VCaP (cell line): ENCODE results near the gene TMEM170A.
"Not testable (repeated sequence)": the region's sequence is repeated elsewhere in the genome, so short reads cannot be mapped to it uniquely, and the experiment has no call there.

ENCODE experiments used
- H3K27ac ChIP-seq: fragments of 450-650 bp; 2 replicates; pipeline ENCODE4 v1.5.1; 2017
- TF ChIP-seq, protein P1 (sequence below): fragments of 450-650 bp; conservative IDR thresholded peaks from 2 replicates; pipeline ENCODE4 v1.5.1; 2017; ENCODE audit warnings: mild to moderate bottlenecking, moderate library complexity

TMEM170A gene, protein sequence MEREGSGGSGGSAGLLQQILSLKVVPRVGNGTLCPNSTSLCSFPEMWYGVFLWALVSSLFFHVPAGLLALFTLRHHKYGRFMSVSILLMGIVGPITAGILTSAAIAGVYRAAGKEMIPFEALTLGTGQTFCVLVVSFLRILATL

DNA sequence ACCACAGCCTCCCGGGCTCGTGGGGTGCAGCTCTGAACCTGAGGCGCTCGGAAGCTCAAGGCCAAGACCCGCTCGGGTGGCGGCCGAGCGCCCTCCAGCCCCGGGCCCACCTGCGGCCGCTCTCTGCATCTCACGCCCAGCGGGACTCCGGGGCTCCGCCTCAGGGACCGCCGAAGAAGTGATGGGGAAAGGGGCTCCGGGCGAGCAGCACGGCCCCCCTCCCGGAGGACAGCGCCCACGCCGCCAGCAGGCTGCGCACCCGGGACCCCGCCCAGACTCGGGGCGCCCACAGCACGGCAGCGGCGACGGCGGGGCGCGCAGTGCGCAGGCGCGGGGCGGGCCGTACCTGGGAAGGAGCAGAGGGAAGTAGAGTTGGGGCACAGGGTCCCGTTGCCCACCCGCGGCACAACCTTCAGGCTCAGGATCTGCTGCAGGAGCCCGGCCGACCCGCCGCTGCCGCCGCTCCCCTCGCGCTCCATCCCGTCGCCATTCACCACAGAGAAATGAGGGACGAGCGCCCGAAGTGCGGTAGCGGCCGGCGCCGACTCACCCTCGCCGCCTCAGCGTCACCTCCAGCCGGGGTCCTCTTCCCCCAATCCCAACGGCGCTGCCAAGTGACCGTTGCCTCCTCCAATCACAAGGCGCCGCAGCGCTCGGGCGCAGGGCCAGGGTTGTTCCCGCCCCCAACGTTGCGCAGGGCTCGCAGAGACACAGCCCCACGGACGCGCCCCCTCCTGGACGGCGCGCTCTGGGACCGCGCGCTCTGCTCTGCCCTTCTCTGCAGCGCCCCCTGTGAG is at the start of gene TMEM170A:
TMEM170A (minus strand) TSS at position 568 of the 797 bp plus-strand sequence; CDS start at position 479, 89 bp downstream.
- TF ChIP-seq, protein P1, sequence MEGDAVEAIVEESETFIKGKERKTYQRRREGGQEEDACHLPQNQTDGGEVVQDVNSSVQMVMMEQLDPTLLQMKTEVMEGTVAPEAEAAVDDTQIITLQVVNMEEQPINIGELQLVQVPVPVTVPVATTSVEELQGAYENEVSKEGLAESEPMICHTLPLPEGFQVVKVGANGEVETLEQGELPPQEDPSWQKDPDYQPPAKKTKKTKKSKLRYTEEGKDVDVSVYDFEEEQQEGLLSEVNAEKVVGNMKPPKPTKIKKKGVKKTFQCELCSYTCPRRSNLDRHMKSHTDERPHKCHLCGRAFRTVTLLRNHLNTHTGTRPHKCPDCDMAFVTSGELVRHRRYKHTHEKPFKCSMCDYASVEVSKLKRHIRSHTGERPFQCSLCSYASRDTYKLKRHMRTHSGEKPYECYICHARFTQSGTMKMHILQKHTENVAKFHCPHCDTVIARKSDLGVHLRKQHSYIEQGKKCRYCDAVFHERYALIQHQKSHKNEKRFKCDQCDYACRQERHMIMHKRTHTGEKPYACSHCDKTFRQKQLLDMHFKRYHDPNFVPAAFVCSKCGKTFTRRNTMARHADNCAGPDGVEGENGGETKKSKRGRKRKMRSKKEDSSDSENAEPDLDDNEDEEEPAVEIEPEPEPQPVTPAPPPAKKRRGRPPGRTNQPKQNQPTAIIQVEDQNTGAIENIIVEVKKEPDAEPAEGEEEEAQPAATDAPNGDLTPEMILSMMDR = peak; percentile 97
- peak within 1 kb of the TSS; percentile 82 for H3K27ac ChIP-seq

DNA sequence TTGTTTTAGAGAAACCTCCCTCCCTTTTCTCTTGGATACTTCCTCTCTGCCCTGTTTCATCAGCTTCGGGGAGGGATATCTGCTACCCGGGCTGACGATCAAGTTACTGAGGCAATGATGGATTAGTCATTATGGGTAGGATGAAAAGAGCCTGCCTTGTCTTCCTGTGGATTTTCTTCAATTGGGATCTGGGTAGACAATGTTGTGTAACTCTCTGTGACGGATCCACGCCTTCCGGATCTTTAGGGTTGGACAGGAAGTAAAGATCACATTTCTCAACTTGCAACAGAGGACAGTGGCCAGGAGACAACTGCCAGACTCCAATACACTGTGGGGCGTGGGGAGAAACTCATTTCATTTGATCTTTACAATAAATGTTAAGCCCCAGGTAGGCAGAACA is 42.1 kb upstream of the TMEM170A start:
- no peak overlapping the region for H3K27ac ChIP-seq
- TF ChIP-seq, protein P1 = no peak

DNA sequence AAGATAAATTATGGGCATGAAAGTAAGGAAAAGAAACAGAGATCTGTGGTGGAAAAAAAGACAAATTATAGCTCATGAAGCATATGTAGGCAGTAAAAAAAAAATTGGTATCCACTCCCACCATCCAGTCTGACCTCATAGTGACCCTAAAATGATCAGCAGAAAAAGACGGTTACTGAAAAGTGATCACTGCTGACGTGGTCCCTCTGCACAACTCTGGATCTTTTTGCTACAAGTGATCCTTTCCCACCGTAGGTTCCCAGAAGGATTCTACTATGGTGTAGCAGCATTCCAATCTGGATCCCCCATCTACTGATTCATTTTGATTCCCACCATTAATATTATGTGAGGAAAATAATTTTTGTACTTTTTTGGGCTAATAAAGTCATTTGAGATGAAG is 41.6 kb upstream of the TMEM170A start:
- no peak overlapping the region for H3K27ac ChIP-seq
- TF ChIP-seq, protein P1 = no peak

DNA sequence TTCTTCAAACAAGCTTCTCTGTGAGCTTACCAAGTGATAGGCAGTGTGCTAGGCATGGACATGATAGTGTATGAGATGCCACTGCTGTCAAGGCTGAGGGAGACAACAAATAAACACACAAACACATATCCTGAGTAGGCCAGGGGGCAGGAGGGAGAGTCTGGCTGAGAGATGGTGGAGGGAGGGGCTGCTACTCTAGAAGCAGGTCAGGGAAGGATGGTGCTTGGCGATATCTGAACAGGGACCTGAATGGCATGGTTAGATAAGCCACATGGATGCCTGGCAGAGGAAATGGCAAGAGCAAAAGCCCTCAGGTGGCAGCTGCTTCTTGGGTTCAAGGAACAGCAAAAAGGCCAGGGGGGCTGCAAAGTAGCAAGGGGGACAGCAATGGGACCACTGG is 39.3 kb upstream of the TMEM170A start:
- TF ChIP-seq, protein P1 = no peak
- no peak overlapping the region for H3K27ac ChIP-seq

DNA sequence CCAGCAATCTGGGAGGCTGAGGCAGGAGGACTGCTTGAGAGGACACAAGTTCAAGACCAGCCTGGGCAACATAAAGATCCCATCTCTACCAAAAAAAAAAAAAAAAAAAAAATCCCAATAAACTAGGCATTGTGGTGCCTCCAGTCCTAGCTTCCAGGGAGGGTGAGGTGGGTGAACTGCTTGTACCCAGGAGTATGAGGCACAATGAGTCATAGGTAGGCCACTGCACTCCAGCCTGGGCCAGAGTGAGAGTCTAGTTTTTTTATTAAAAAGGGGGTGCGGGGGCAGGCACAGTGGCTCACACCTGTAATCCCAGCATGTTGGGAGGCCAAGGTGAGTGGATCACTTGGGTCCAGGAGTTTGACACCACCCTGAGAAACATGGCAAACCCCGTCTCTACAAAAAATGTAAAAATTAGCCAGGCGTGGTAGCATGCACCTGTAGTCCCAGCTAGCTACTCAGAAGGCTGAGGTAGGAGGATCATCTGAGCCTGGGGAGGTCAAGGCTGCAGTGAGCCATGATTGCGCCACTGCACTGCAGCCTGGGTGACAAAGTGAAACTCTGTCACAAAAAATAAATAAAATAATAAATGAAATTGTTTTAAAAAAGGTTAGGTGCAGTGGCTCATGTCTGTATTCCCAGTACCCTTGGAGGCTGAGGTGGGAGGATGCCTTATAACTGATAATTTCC is 38.6 kb upstream of the TMEM170A start:
- no peak overlapping the region for H3K27ac ChIP-seq
- TF ChIP-seq, protein P1 = no peak

DNA sequence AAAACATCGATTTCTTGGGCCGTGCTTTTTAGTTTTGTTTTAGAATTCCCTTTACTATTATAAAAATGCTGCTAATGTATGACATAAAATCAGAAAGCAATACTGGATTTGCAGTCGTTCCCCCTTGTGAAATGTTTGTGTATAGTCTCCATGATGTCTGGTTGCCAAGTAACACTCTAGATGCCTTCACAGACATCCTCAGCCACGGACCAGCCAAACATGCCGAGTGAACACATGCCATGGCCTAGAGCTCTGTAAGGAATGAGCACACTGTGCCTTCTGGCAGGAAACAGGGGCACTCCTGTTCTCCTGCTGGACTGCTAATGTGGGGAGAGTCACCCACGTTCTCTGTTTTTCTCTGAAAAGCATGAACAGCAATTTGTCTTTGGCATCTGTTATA is 37.3 kb upstream of the TMEM170A start:
- H3K27ac ChIP-seq = not testable (repeated sequence)

DNA sequence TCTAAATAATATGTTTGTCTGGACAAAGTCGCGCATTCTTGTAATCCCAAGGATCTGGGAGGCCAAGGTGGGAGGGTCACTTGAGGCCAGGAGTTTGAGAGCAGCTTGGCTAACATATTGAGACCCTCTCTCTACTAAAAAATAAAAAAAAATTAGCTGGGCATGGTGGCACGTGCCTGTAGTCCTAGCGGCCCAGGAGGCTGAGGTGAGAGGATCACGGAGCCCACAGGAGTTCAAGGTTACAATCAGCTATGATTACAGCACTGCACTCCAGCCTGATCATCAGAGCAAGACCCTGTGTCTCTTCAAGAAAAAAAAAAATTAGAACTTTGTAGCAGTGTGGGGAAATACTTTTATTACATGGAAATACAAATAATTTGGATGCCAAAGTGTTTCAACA is 36.9 kb upstream of the TMEM170A start:
- H3K27ac ChIP-seq = no peak overlapping the region
- TF ChIP-seq, protein P1 = no peak

DNA sequence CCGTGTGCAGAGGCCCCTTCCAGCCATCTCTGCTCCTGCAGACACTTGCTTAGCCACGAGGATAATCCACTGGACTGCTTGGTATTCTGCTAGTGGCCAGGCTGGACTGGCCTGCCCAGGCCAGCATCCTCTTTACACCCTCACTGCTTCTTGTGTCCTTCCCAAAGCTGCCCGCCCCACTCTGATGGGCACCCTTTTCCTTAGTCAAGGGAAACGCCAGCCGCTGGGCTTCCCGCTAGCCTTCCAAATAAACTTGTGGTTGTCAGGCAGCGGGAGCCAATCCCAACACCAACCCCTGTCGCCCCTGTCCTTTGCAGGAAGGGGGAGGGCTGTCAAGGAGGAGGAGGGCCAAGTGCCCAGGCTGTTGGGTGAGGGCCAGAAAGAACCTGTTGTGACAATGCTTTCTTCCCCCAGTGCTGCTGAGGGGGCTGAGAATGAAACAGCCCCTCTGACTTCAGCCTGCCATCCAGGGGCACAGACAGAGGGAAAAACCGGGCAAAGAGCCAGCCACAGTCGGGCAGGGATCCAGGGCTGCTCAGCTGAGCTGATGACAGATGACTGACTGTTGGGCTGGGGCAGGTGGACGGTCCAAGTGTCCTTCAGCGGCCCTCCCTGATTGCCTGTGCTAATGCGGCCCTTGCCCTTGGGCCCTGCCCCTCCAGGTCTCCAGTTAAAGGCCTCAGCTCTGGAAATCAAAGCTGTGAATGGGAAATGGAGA is 34.3 kb upstream of the TMEM170A start:
- not testable (repeated sequence) for H3K27ac ChIP-seq
